ENCODE measurements around the gene ZDHHC16. TPM values are rescaled to one million over a fixed set of nuclear protein-coding genes. Genes with fewer than 3 reads are reported as not detected.
"Not testable (repeated sequence)": the region's sequence is repeated elsewhere in the genome, so short reads cannot be mapped to it uniquely, and the experiment has no call there.

ZDHHC16 gene
- total RNA-seq, 1 donor from 2014 or later, result 35.9 TPM

DNA sequence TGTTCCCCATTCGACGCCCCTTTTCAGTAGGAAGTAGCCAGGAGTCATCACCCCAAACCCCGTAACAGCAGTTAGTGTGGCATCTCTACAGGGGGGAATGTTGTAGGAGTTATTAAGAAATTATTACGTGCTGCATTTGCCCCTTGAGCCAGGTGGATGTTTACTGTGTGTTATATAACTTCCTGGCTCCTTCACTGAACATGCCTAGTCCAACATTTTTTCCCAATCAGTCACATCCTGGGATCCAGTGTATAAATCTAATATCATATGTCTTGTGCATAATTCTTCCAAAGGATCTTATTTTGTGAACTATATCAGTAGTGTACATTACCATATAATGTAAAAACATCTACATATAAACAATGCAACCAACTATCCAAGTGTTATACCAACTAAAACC, 33.4 kb downstream of the ZDHHC16 start:
- not testable (repeated sequence) for DNase-seq (ENCODE audit: low spot score)

DNA sequence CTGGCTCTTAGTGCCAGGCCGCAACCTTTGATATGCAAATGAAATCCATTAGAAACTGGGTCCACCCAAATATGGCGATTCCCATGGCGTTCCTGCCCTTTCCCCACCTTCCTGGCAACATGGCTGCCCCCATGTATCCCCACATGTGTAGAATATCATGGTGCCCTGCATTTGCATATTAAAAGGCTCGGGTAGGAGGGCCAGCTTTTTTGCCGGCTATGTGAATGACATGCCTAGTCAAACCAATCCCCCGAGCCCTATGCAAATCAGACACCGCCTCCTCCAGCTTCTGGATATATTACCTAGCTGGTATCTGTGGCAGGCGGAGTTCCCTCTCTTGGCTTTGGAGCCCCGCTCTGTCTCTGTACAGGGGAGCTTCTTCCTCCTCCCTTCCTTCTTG, 34.0 kb downstream of the ZDHHC16 start:
- no peak for DNase-seq (ENCODE audit: low spot score)

DNA sequence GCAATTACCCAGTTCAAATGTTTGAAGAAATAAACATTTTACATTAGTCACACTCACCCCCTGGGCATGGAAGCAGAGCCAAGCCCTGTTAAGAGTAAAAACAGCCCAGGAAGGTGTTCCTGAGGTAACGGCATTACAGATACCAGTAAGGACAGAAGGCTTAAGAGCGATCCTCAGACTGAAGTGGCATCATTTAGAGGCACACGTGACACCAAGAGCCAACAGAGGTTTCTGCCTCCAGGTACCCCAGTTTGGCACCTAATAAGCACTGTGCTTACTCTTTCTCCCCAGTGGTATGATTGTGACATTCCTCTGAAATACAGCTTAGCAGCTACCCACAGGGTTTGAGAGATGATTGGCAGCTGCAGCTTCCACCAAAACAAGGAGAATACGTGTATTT, 35.1 kb downstream of the ZDHHC16 start:
- DNase-seq (ENCODE audit: low spot score), result no peak

DNA sequence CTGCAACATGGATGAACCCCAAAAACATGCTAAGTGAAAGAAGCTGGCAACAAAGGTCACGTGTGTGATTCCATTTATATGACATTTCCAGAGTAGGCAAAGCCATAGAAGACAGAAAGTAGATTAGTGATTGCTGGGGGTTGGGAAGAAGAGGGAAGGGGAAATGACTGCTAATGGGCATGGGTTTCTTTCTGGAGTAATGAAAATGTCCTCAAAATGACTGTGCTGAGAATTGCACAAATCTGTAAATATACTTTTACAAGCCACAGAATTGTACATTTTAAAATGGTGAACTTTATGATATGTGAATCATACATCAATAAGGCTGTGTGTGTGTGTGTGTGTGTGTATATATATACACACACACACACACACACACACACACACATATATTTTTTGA, 36.4 kb downstream of the ZDHHC16 start:
- DNase-seq (ENCODE audit: low spot score), result no peak

DNA sequence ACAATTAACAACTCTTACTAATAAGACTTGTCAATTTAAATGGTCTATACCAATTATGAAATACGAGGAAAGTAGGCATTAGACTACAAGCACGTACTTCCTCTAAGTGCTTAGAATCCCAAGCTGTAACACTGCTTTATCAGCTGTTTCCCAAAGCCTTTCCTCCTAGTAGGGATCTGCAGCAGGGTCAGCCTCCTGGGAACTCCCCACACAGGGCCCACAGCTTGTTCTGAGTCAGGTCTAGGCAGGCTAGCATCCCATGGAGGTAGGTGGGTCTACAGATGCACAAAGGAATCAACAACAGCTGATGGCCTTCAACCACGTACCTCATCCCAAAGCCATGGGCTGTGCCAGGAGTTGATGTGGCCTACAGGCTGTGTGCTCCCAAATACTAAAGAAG, 37.5 kb downstream of the ZDHHC16 start:
- peak; percentile 17 for DNase-seq (ENCODE audit: low spot score)

DNA sequence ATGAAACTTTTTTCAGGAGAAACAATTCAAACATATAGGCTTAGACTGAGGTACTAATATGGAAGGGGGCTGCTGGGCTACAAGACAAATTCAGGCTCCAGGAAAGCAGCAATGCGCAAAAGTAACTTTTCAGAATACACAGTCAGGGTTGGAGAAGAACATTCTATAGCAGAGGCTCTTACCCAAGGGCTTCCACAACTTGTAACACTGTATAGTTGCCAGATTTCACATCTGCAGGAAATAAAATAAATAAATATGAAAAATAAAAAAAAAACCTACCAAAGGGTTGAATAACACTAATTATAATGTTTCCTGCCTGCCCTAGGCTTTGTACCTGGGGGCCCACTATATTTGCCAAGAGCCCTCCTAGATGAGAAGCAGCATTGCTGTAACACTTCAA, 37.9 kb downstream of the ZDHHC16 start:
- DNase-seq (ENCODE audit: low spot score), result no peak

DNA sequence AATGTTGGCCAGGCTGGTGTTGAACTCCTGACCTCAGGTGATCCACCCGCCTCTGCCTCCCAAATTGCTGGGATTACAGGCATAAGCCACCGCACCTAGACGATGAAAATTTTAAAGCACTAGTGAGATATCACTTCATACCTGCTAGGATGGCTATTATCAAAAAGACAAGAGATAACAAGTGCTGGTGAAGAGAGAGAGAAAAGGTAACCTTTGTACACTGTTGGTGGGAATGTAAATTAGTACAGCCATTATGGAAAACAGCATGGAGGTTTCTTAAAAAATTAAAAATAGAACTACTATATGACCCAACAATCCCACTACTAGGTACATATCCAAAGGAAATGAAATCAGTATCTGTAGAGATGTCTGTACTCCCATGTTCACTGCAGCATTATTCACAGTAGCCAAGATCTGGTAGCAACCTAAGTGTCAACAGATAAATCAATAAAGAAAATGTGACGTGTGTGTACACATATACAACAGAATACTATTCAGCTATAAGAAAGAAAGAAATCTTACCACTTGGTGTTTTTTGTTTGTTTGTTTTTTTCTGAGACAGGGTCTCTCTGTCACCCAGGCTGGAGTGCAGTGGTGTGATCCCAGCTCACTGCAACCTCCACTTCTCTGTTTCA, 39.8 kb downstream of the ZDHHC16 start:
- DNase-seq (ENCODE audit: low spot score), result no peak

DNA sequence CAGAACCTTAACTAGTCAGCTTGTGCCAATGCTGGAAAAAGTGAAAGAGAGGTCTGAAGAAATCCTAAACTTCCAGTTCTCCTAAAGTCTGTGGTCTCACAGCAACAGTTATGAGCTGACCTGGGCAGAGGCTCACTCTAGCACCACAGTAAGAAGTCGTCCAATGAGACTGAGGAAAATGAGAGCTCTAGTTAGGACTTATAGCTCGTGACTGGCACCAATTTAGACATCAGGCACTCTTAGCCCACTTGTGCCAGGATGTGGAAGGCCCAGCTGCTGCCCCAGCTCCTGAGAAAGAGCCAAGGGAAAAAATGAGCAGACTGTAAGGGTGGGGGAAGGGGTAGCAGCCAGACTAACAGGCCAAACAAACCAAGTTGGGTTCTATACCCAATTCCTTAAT, 44.6 kb downstream of the ZDHHC16 start:
- no peak for DNase-seq (ENCODE audit: low spot score)

DNA sequence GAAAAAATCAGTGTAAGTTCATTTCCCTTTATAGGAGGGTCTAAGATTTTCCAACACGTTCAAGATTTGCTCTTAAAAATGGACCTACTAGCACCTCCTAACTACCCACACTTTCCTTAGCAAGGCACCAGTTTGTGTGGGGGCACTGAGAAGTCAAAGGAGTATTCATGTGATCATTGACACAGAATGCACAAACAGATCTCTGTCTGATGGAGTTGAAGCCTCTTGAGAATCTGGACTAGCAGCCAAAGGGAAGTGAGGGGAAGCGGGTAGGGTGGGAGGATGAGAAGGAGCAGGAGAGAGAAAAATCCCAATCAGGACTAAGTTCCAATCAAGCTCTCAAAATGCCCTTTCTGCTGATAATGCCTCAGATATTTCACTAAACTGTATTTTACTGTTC, 48.2 kb downstream of the ZDHHC16 start:
- no peak for DNase-seq (ENCODE audit: low spot score)

DNA sequence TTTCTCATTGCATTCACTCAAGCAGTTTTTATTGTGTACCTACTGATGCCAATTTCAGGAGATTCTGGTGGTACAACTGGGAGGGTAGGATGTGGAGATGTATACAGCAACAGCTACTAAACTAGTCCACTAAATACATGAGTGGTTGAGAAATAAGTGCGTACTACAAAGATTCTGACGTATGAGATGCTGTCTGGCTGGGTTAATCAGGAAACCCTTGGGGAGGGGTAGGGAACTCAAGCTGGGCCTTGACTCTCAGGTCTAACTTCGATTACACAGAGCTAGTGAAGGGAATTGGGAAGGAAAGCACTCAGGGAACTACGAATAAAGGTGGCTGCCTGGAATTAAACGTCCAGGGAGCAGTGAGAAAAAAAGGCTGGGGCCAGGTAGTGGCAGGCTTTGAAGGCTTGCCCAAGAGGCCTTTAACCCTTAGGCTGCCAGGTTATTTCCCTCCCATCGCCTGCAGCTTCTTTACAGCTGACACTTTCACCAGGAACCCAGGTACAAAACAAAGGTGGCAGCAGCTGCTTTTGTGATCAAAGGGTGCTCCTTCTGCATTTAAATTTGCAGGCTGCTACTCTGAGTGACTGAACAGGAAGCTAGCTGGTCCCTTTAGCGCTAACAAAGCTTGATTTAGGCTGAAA, 49.0 kb downstream of the ZDHHC16 start:
- DNase-seq (ENCODE audit: low spot score), result no peak

DNA sequence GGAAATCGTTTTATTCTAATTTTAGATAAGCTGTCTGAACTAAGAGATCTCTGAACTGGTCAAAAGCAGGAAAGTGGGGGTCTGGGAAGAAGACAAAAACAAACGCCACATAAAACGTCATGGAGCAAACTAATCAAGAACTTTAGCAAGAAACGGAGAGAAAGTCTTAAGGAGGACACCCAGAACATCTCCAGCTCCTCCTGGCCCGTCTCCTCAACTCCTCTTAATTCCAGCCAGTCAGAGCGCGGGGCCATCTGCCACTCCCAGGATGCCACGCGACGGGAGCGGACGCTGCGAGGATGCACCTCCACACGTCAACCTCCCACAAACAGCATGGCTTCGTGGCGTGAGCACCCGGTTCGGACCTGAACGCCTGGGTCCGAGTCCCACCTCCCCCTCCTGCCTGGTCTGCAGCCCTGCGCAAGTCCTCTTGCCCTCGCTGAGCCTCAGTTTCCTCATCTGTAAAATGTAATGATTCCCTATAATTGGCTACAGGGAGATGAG, 51.6 kb downstream of the ZDHHC16 start:
- peak; percentile 90 for DNase-seq (ENCODE audit: low spot score)

DNA sequence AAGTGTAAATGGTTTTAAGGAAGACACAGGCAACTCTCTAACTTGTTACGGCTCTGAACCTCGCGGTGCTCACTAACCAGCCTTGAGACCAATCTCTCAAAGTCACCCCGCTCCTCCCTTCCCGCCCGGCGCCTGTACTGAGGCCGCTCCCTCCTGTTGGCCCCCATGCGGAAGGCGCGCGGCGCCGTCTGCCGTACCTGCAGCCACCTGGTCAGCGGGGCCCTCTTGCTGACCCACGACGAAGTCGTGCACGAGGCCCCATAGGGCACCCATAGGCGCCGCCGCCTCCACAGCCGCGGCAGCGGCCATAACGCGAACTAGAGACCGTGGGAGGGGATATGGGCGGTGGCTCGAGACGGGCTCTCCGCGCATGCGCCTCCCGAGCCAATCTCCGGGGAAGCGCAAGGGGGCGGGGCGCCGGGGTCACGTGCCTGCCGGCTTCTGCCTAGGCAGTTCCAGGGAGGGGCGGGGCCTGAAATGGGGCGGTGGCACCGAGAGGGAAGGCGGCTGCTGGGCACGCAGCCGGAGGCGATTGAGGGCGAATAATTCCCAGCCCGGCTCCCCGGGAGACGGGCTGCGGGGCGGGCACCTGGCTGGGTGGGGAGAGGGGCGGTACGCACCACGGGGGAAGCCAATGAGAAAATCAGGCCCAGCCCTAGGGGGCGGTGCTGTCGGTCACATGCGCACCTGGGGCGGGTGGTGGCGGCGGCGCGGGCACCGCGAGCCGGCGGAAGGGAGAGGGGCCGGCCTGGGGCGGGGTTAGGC, 52.3 kb downstream of the ZDHHC16 start, which contains the start of gene MMS19:
TSS of gene MMS19 (minus strand) at position 347 of the 765 bp plus-strand sequence. CDS start at position 309, 38 bp downstream.
- DNase-seq (ENCODE audit: low spot score), result peak; percentile 99

DNA sequence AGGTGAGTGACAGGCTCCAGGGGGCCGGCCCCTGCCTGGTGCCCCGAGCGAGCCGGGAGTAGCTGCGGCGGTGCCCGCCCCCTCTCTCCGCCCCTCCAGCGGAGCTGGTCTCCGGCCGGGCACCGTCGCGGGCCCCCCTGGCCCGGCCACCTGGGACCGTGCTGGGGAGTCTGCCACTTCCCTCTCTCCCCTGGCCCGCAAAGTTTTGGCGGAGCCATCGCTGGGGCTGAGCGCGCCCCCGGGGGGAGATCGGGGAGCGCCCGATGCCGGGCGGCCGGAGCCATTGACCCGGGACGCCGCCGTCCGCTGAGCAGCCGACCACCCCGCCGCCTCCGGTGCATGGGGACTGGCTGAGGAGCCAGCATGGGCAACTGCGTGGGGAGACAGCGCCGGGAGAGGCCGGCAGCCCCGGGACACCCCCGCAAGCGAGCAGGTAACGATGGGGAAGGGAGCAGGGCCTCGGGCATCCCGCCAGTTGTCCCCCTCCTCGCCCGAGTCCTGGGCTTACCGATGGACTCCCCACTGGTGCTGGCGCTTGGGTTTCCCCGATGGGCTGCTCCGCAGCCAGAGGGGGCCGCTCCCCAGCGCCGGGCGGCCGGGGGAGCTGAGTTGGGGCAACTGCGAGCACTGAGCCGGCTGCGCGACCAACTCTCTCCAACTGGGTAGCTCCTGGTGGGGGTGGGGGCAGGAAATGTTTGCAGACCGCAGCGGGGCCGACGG, 53.0 kb downstream of the ZDHHC16 start, which contains the start of gene UBTD1:
TSS of gene UBTD1 (plus strand) at position 84 of the 720 bp plus-strand sequence. CDS start at position 364, 280 bp downstream.
- peak; percentile 55 for DNase-seq (ENCODE audit: low spot score)

DNA sequence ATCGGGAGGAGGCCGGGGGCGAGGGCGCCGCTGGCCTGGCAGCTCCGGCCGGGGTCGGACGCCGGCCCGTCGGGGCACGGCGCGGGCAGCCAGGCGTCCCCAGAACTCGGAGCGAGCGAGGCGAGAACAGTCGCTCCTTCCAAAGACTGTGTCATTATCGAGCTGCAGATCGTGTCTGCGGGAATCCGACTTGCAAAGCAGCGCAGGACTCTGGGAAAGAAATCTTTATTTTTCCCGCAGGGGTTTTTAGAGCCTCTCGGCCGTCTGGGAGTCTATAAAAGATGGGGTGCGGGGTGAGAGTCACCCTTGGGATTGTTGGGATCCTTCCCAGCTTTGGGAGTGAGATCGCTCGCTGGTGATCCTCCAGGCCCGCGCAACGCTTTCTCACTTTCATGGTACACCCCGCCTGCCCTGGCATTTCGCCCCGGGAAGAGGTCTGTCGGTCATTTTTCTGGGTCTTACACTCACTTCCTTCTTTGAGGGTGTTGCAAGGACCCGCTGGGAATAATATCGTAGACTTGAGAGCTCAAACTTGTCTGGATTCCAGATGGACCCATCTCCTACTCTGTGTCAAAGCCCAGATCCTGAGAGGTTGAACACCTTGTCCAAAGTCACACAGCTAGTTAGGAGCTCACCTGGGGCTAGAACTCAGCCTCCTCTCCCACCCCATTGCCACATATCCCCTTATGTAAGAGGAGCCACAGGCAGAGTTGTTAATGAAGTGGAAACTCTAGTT, 53.8 kb downstream of the ZDHHC16 start:
- DNase-seq (ENCODE audit: low spot score), result peak; percentile 69

DNA sequence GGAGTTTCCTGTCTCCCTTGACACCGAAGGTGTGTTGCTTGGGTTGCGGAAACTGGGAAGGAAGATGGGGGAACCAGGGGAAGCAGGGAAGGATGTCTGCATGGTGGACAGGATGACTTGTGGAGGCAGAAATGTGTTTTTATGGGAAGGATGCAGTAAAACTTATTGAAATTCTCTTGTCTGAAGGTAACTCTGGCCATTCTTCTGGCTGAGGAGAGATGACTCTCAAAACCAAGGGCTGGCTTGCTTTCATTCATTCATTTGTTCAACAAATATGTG, 54.3 kb downstream of the ZDHHC16 start:
- DNase-seq (ENCODE audit: low spot score), result no peak

DNA sequence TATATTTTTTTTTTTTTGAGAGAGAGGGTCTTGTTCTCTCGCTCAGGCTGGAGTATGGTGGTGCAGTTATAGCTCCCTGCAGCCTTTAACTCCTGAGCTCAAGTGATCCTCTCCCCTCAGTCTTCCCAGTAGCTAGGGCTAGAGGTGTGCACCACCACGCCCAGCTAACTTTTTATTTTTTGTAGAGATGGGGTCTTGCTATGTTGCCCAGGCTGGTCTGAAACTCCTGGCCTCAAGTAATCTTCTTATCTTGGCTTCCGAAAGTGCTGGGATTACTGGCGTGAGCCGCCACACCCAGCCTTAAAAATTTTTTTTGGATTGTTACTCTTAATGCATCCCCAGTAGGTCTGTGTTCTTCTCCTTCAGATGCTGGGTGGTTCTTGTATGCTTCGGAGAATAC, 56.9 kb downstream of the ZDHHC16 start:
- no peak for DNase-seq (ENCODE audit: low spot score)

DNA sequence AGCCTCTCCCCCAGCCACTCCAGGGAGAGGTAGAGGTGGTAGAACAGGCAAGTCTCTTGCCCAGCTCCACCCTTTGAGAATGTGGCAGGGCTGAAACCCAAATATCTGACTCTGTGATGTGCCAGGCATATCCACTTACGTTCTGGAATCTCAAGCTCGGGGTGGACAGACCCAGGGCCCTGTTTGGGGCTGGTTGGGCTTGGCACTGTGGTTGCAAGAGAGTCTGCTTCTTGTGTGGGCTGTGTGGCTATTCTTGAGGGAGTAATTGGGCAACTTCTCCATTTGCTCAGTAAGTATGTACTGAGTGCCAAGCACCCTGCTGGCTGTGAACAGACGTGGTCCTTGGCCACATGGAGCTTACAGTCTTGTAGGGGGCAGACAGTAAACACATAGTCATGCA, 57.4 kb downstream of the ZDHHC16 start:
- DNase-seq (ENCODE audit: low spot score), result no peak

DNA sequence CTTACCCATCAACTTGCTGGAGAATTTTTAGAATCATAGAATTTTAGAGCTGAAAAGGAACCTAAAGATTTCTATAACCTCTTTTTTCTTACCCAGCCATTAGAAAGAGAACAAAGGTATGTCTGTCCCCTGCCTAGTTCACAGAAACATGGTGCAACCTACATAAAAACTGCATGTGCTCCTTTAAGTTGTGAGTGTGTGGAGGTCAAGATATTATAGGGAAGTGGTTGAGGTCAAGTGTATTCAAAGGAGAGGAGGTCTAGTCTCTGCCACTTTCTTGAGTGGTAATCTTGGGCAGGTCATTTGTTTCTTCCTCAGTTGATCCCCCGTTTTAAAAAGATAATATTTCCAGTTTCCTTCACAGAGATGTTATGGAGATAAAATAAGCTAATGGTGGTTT, 59.2 kb downstream of the ZDHHC16 start:
- DNase-seq (ENCODE audit: low spot score), result no peak

DNA sequence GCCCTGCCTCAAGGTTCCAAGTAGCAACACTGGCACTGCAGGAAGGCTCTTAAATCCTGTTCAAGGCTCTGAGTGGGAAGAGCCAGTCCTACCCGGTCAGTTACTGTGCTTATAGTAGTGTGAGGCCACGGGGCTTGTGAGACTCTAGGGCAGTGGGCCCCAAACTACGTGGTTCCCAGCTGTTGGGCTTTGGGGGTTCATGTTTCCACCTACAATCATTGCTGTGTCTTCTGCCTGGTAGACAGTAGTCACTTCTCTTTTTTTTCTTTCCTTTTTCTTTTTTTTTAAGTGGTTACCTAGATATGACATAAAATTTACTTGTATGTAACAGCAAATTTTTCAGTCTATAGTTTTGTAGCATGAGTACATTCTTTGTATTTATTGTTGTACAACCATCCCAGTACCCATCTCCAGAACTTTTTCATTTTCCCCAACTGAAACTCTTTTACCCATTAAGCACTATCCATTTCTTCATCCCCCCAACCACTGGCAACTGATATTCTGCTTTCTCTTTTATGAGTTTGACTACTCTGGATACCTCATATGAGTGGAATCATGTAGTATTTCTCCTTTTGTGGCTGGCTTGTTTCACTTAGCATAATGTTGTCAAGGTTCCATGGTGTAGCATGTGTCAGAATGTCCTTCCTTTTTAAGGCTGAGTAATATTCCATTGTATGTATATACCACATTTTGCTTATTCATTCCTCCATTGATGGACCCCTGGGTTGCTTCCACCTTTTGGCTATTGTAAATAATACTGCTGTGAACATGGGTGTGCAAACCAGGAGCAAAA, 60.4 kb downstream of the ZDHHC16 start:
- DNase-seq (ENCODE audit: low spot score), result no peak
